ENCODE measurements around the gene KYNU.
"Not testable (repeated sequence)": the region's sequence is repeated elsewhere in the genome, so short reads cannot be mapped to it uniquely, and the experiment has no call there.

DNA sequence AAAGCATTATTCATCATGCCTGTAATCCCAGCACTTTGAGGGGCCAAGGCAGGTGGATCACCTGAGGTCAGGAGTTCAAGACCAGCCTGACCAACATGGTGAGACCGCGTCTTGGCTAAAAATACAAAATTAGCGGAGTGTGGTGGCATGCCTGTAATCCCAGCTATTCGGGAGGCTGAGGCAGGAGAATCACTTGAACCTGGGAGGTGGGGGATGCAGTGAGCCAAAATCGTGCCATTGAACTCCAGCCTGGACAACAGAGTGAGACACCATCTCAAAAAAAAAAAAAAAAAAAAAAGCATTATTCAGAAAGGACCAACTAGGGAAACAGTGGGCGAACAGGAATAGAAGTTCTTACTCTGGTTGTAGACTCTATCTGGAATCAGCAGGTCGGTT is 8.4 kb upstream of the KYNU start:
- TF ChIP-seq, protein P1, sequence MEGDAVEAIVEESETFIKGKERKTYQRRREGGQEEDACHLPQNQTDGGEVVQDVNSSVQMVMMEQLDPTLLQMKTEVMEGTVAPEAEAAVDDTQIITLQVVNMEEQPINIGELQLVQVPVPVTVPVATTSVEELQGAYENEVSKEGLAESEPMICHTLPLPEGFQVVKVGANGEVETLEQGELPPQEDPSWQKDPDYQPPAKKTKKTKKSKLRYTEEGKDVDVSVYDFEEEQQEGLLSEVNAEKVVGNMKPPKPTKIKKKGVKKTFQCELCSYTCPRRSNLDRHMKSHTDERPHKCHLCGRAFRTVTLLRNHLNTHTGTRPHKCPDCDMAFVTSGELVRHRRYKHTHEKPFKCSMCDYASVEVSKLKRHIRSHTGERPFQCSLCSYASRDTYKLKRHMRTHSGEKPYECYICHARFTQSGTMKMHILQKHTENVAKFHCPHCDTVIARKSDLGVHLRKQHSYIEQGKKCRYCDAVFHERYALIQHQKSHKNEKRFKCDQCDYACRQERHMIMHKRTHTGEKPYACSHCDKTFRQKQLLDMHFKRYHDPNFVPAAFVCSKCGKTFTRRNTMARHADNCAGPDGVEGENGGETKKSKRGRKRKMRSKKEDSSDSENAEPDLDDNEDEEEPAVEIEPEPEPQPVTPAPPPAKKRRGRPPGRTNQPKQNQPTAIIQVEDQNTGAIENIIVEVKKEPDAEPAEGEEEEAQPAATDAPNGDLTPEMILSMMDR (IDR thresholded peaks at IDR 0.05) = not testable (repeated sequence)
- TF ChIP-seq POLR2A (IDR thresholded peaks at IDR 0.05) = not testable (repeated sequence)
